Psoas muscle (tissue), 8 donors: Measurements from ENCODE around the gene SMYD4. TPM values are rescaled to one million over a fixed set of nuclear protein-coding genes. Genes with fewer than 3 reads are reported as not detected.

Source experiments
- ATAC-seq, 4 donors: fragments of 200-7000 bp; cut with Tn5 transposase; one replicate each; pipeline ENCODE4 v1.9.1; 2020; ENCODE audit warnings: moderate library complexity in 3 of 4, mild to moderate bottlenecking in 2 of 4
- DNase-seq, 2 donors: peaks; one replicate each; pipeline ENCODE4 v3.0.0-alpha.2; 2020
- H3K27ac ChIP-seq: fragments of 200-600 bp; one replicate; pipeline ENCODE4 v1.8.0; 2022
- H3K27me3 ChIP-seq, 3 donors: fragments of 200-600 bp in 1 of 3; one replicate each; pipeline versions ENCODE4 v1.6.1 to v1.8.0; 2013 to 2022; ENCODE audit warnings: low read length in 2 of 3, mild to moderate bottlenecking in 2 of 3, moderate library complexity in 1 of 3; ENCODE audit not compliant: insufficient read depth in 3 of 3
- H3K36me3 ChIP-seq, 2 donors: fragments of 200-600 bp in 1 of 2; one replicate each; pipeline versions ENCODE4 v1.6.1 to v1.8.0; 2013 to 2022; ENCODE audit warnings: low read depth in 1 of 2, mild to moderate bottlenecking in 1 of 2, moderate library complexity in 1 of 2; ENCODE audit not compliant: insufficient read depth in 1 of 2
- H3K4me1 ChIP-seq: fragments of 200-600 bp; one replicate; pipeline ENCODE4 v1.8.0; 2022
- H3K4me3 ChIP-seq: fragments of 200-600 bp; one replicate; pipeline ENCODE4 v1.8.0; 2022; ENCODE audit warnings: mild to moderate bottlenecking
- H3K9me3 ChIP-seq: fragments of 200-600 bp; one replicate; pipeline ENCODE4 v1.8.0; 2022
- WGBS, 3 donors: extraction: QIAGEN DNeasy Blood & Tissue Kit; methylation state at CpG; one replicate each; pipeline versions ENCODE4 v1.1.6 to v1.1.7; 2013; 5-methylcytosine and 5-hydroxymethylcytosine counted together
- intact Hi-C, 2 donors: fragments of 100-400 bp; cut with DNase I; formaldehyde crosslinking; loops; one replicate each; pipeline versions ENCODE4 v1.11.0 to v1.14.2; 2022
- polyA plus RNA-seq, 3 donors: library from polyadenylated mRNA; stranded (reverse); fragments of 200-250 nt; gene quantifications; one replicate each; pipeline ENCODE4 v1.2.3, GENCODE V29; 2013
- total RNA-seq, 4 donors: library from RNA; stranded (reverse); fragmentation: NEBNext Ultra II Directional in 2 of 4; extraction: Animal tissue kit (Norgen Biotek cat#: 25700) in 2 of 4; gene quantifications; one replicate each; pipeline versions ENCODE4 v1.2.1 to v1.2.4, GENCODE V29; 2021 to 2023
- TF ChIP-seq, protein P1 (sequence below): fragments of 200-600 bp; IDR thresholded peaks from one replicate; pipeline ENCODE4 v1.8.0; 2022; ENCODE audit warnings: antibody characterized with exemption
- donor health status: healthy with polysubstance abuse.
- donor health status: DM: no; HTN: no; CAD: no; lungs with moderate emphysema.
- donor health status: Bipolar disorder and iron deficiency.
- donor health status: healthy.
- donor health status: DM: yes; HTN: yes; CAD: no.
- donor health status: DM: no; HTN: no; CAD: no.
- donor health status: DM: no; HTN: no; CAD: no.
- donor health status: DM: yes; HTN: yes; CAD: no.

SMYD4 gene
- total and polyA plus RNA-seq, 7 donors: 8.0 to 22.4 (median 9.2) TPM

DNA sequence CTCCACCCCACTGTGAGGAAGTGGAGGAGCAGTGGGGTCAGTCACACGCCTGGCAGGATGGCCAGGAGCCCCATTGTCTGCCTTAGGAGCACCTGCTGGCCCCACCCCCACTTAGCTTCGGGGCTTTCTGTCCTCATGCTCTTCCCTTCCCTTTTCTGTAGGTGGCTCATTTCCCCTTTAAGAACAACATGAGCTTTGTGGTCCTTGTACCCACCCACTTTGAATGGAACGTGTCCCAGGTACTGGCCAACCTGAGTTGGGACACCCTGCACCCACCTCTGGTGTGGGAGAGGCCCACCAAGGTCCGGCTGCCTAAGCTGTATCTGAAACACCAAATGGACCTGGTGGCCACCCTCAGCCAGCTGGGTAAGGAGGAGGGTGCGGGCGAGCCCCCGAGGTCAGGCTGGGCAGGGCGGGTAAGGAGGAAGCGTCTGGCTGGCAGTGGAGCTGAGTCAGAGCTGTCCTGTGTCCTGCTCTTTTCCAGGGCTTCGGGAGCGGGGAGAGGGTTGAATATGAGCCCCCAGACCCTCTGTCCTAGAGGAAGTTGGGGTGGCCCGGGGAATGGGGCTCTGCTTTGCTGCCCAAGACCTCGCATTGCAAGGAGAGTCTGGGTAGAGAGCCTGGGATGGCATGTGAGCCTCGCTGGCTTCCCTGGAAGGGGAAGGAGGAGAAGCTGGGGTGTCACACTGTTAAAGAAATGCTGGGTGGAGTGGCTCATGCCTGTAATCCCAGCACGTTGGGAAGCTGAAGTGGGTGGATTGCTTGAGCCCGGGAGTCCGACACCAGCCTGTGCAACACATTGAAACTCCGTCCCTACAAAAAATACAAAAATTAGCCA lies 77.1 kb downstream of the SMYD4 start:
- H3K4me3 ChIP-seq: no peak overlapping the region
- H3K4me1 ChIP-seq: peaks cover 8% of the 10 kb centered on the region
- H3K9me3 ChIP-seq: no peaks in the 10 kb centered on the region
- H3K27ac ChIP-seq: no peak overlapping the region
- H3K36me3 ChIP-seq: no peaks in the 10 kb centered on the region
- ATAC-seq (no peak), DNase-seq (no peak)
- TF ChIP-seq, protein P1, sequence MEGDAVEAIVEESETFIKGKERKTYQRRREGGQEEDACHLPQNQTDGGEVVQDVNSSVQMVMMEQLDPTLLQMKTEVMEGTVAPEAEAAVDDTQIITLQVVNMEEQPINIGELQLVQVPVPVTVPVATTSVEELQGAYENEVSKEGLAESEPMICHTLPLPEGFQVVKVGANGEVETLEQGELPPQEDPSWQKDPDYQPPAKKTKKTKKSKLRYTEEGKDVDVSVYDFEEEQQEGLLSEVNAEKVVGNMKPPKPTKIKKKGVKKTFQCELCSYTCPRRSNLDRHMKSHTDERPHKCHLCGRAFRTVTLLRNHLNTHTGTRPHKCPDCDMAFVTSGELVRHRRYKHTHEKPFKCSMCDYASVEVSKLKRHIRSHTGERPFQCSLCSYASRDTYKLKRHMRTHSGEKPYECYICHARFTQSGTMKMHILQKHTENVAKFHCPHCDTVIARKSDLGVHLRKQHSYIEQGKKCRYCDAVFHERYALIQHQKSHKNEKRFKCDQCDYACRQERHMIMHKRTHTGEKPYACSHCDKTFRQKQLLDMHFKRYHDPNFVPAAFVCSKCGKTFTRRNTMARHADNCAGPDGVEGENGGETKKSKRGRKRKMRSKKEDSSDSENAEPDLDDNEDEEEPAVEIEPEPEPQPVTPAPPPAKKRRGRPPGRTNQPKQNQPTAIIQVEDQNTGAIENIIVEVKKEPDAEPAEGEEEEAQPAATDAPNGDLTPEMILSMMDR: no peak
- WGBS, 3 donors: 67 to 75% (median 74%) methylated on average over 18 of the region's 18 CpGs
- intact Hi-C loops: no loop called here
- H3K27me3 ChIP-seq: no peaks in the 10 kb centered on the region

DNA sequence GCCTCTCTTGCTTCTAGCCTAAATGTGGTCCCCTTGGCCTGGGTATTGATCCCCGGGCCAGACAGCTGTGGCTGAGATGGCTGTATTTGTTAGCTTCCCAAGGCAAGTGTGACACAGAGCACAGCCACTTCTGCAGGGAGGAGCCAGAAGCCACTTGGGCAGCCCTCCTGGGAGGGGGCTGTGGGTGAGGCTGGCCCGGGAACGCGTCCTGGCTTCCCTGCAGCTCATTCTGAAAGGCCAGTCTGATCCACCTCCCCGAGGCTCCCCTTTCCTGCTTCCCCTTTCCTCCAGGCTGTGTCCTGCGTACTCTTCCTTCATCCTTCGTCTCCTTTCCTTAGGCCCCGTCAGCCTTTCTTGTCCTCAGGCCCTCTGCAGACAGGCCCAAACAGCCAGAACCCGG lies 79.1 kb downstream of the SMYD4 start:
- 77 to 88% (median 83%) methylated on average over 9 of the region's 9 CpGs for WGBS, 3 donors
- no peaks in the 10 kb centered on the region for H3K36me3 ChIP-seq
- H3K9me3 ChIP-seq: no peaks in the 10 kb centered on the region
- H3K27ac ChIP-seq: no peak overlapping the region
- no peaks in the 10 kb centered on the region for H3K27me3 ChIP-seq
- no peak overlapping the region for H3K4me3 ChIP-seq
- H3K4me1 ChIP-seq: peaks cover 3% of the 10 kb centered on the region
- TF ChIP-seq, protein P1: no peak
- DNase-seq (no peak), ATAC-seq (no peak)
- intact Hi-C loops: no loop called here

DNA sequence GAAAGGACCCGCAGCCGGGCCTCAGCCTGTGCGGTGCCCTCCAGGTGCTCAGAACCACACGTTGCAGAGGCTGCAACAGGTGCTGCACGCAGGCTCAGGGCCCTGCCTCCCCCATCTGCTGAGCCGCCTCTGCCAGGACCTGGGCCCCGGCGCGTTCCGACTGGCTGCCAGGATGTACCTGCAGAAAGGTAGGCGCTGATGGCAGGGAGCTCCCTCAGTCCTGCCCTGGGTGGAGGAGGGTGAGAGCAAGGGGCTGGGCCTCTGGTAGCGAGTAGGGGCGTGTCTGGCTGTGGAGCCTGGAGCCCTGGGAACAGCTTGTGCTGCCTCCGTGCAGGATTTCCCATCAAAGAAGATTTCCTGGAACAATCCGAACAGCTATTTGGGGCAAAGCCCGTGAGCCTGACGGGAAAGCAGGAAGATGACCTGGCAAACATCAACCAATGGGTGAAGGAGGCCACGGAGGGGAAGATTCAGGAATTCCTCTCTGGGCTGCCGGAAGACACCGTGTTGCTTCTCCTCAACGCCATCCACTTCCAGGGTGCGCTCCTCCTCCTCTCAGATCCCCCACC lies 82.6 kb downstream of the SMYD4 start:
- no peak for DNase-seq
- H3K4me1 ChIP-seq: no peaks in the 10 kb centered on the region
- intact Hi-C loops: no loop called here
- H3K27me3 ChIP-seq: no peaks in the 10 kb centered on the region
- no peaks in the 10 kb centered on the region for H3K36me3 ChIP-seq
- H3K4me3 ChIP-seq: no peak overlapping the region
- 72 to 77% (median 72%) methylated on average over 21 to 22 of the region's 22 CpGs for whole genome bisulfite sequencing, 3 donors
- ATAC-seq: peak; percentile 56 to 65 (median 63)
- H3K9me3 ChIP-seq: no peaks in the 10 kb centered on the region
- TF ChIP-seq, protein P1: no peak
- H3K27ac ChIP-seq: peak overlapping the region; percentile 36

DNA sequence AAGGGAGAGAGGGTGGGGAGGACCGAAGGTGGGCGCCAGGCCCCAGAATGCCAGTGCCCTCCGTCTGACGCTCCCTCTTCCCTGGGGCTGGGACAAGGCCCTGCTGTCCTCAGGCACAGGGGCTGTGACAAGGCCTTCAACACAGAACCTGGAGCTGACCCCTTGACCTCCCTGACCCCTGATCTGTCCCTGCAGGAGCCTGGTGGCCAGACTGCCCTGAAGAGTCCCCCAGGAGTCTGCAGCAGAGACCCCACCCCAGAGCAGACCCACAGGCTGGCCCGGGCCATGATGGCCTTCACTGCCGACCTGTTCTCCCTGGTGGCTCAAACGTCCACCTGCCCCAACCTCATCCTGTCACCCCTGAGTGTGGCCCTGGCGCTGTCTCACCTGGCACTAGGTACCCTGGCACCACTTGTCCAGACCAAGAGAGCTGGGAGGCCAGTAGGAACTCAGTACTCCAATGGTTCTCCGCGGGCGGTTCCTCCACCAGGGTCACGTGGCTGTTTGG lies 84.1 kb downstream of the SMYD4 start:
- intact Hi-C loops: no loop called here

More for the DNA sequence above, 84.1 kb downstream of the SMYD4 start:
- TF ChIP-seq, protein P1: no peak
- Histone ChIP-seq H3K36me3 (no peaks in the 10 kb centered on the region), H3K27ac (no peak overlapping the region), H3K4me1 (no peaks in the 10 kb centered on the region), H3K9me3 (no peaks in the 10 kb centered on the region), H3K4me3 (no peak overlapping the region), H3K27me3 (no peaks in the 10 kb centered on the region)
- ATAC-seq: no peak
- no peak for DNase-seq
- 90 to 93% (median 93%) methylated on average over 12 of the region's 12 CpGs for WGBS, 3 donors
